Epidermal melanocyte (primary cell): ENCODE results near the gene IFNW1.
"Not testable (repeated sequence)": the region's sequence is repeated elsewhere in the genome, so short reads cannot be mapped to it uniquely, and the experiment has no call there.

ENCODE experiments used
- DNase-seq: peaks from one replicate; pipeline ENCODE4 v3.0.0; 2011; ENCODE audit warnings: low spot score; ENCODE audit not compliant: insufficient read length

The IFNW1 gene

DNA sequence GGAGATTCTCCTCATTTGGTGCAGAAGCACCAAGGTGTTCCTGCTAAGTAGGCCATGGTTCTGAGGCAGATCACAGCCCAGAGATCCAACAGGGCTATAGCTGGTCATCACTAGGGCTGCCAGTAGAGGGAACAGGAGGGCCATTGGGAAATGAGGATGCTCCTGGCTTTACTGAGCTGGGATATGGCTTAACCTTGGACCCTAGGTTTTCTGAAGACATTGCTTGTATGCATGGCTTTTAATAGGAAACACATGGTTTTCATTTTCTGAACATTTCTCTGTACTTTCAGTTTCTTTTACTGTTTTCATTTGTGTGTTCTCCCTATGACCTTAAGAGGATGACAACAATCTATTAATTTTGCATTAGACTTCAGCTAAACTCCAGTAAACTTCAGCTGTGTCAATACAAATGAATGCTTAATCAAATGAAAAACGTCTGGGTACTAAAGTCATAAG lies at the start of gene IFNW1:
IFNW1 (minus strand) TSS at position 406 of the 456 bp plus-strand sequence; CDS start at position 144, 262 bp downstream.
- no peak for DNase-seq

DNA sequence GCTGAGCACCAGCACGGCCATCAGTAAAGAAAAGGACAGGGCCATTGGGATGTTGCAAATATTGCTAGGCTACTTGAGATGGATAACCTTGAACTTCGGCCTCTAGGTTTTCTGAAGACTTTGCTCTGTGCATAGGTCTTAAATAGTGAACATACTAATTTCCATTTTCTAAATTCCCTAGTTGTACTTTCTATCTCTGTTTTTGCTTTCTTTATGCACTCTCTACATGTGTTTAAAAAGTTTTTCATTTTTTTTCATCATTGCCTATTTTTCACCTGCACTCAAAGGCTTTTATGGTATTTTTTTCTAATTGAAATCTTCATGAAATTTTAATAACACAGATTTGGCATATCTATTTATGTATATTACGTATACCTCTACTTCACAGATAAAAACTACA lies 45.9 kb upstream of the IFNW1 start, which contains the start of gene IFNA4:
IFNA4 (minus strand) TSS at position 101 of the 400 bp plus-strand sequence; CDS start at position 45, 56 bp downstream.
- DNase-seq, result not testable (repeated sequence)

DNA sequence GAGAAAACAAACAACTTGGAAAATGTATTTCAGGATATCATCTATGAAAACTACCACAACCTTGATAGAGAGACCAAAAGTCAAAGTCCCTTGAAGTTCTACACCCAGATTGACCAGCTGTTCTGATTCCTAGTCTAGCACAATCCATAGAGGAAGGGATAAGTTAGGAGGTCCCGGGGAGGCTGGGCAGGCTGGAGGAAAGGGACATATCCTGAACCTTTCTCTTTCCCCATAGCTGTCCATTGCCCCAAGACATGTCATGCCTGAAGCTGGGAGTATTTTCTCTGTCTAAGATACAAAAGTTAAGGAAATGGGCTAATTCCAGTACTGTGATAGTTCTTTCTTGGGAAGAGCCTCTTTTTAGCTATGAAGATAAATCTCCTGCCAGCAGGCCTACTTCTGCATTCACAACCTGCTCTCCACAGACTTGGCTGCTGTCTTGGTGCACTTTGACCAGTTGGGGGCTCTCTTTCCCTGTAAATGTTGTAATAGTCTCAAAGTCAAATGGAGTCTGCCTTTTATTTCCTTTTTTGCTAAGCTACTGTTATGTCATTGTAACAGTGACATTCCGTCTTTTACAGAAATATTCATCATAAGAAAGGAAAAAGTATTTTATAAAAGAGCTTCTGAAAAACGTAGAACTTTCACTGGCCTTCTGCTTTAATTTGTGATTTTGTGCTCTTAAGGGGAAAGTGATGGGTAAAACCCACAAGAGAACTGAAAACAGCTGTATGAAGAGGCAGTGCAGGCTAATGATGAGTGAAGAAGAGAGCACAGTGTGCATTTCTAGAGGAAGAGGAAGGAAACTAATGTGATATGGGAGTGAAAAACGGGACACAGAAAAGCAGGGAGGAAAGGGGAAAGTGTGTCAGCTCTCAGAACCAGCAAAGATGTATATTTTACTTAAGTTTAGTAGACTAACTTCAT lies 41.4 kb upstream of the IFNW1 start:
- DNase-seq, result not testable (repeated sequence)

- DNase-seq, result no peak
Observed at GRCh38 chr9:21174671-21175070, 33.0 kb upstream of the IFNW1 start.

GRCh38 chr9:21172156-21172555 lies 30.5 kb upstream of the IFNW1 start:
- DNase-seq, result no peak

DNA sequence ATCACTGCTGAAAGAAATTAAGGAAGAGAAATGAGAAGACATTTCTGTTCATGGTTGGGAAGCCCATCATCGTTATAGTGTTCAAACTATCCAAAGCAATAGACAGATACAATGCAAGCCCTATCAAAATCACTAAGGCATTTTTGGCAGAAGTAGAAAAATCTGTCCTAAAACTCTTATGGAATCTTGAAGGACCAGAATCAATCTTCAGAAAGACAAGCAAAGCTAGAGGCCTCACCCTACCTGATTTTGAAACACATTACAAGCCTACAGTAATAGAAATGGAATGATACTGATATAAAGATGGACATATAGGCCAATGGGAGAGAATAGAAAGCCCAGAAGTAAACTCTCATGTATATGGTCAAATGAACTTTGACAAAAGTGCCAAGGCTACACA lies 29.7 kb upstream of the IFNW1 start:
- DNase-seq, result no peak

- DNase-seq, result not testable (repeated sequence)
Observed at GRCh38 chr9:21166560-21166959, 24.9 kb upstream of the IFNW1 start, which contains the start of gene IFNA21. Gene IFNA21 (minus strand): TSS chr9:21166660. CDS start chr9:21166612, 48 bp downstream.

GRCh38 chr9:21165516-21165915 lies 23.9 kb upstream of the IFNW1 start:
- no peak for DNase-seq

DNA sequence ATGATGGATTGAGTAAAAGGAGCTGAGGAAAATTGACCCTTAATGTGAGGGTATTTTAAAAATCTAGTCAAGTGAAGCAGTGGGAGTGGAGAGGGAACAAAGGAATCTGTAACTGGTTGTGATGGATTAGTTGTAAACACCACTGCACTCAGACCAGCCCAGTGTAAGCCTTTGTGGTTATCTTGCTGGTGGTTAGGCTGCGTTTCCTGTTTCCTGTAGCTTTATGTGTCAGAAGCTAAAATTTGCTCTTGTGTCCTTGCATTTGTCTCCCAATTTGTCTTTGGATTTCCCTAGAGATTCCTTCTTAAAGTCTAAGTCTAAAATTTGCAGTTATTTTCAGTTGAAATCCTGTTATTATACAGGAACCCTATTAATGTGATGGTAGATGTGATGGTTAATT lies 18.5 kb upstream of the IFNW1 start:
- DNase-seq, result no peak

DNA sequence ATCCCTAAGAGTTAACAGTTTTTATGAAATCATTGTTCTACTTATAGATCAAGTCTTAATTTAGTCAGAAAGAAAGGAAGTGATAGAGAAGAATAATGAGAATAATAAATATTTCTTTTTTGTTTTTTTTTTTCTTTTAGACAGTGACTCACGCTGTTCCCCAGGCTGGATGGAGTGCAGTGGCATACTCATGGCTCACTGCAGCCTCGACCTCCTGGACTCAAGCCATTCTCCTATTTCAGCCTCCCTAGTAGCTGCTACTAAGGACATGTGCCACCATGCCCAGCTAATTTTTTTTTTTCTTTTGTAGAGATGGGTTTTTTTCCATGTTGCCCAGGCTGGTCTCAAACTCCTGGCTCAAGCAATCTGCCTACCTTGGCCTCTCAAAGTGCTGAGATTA lies 13.9 kb upstream of the IFNW1 start:
- no peak for DNase-seq

- no peak for DNase-seq
Observed at GRCh38 chr9:21154018-21154608, 12.5 kb upstream of the IFNW1 start.

- DNase-seq, result no peak
Observed at GRCh38 chr9:21153336-21154017, 11.8 kb upstream of the IFNW1 start.

- no peak for DNase-seq
Observed at GRCh38 chr9:21144603-21145002, 3.0 kb upstream of the IFNW1 start.

GRCh38 chr9:21137020-21137419 lies 4.6 kb downstream of the IFNW1 start:
- no peak for DNase-seq

- no peak for DNase-seq
Observed at GRCh38 chr9:21135736-21136135, 5.9 kb downstream of the IFNW1 start.

DNA sequence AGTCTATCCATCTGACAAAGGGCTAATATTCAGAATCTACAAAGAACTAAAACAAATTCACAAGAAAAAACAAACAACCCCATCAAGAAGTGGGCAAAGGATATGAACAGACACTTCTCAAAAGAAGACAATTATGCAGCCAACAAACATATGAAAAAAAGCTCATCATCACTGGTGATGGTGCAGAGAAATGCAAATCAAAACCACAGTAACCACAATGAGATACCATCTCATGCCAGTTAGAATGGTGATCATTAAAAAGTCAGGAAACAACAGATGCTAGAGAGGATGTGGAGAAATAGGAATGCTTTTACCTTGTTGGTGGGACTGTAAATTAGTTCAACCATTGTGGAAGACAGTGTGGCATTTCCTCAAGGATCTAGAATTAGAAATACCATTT lies 13.4 kb downstream of the IFNW1 start:
- not testable (repeated sequence) for DNase-seq

DNA sequence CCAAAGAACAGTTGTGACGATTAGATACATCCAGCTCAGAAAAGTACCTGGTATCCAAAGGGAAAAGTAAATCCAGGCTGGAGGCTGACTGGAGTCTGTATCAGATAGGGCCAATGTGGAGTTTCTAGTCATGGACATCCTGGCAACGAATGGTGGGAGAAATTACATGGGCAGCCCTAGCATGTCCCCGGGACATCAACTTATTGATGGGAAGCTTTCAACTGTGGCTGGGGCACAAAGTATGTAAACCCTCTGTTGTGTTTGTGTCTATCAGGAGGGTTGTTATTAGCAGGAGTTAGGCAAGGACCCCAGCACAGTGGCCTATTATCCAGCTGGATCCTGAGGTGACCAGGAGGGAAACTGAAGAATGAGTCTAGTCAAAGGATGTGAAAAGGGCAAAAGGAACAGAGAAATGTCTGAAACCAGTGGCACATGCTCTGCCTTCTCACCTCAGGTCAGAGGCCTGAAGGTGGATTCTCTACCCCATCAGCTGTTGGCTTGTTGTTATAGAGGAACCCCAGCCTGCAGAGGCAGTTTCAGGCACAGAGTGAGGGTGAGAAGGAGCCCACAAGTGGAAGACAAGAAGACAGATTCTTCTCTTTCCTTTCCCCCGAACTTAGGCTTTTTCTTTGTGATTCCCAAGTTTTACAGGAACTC lies 19.9 kb downstream of the IFNW1 start:
- no peak for DNase-seq

- DNase-seq, result no peak
Observed at GRCh38 chr9:21121079-21121478, 20.6 kb downstream of the IFNW1 start.

GRCh38 chr9:21119093-21119770 lies 22.4 kb downstream of the IFNW1 start:
- DNase-seq, result no peak

DNA sequence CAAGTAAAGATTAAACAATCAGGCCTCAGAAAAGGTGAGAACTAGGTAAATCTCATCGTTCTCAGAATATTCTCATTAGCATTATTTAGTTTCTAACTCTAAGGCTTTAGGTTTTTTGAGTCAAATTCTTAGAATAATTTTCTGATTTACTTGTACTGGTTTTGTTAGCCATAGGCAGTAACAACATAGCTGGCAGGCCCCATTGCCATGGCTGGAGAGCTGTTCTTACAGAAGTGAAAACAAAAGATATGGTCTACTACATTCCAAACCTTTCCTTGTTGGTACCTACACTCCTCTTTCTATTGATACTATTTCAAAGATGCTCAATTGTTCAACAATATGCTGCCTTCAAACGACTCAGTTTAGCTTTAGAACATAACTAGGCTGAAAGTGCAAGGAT lies 27.3 kb downstream of the IFNW1 start:
- DNase-seq, result no peak
